Left ventricle myocardium superior (tissue), 1 donor: ENCODE measurements around the gene CHD8. TPM values are rescaled to one million over a fixed set of nuclear protein-coding genes. Genes with fewer than 3 reads are reported as not detected.

Source experiments
- total RNA-seq: library from RNA; stranded (reverse); fragmentation: NEBNext Ultra II Directional; extraction: Animal tissue kit (Norgen Biotek cat#: 25700); gene quantifications from one replicate; pipeline ENCODE4 v1.2.1, GENCODE V29; 2021
- donor health status: DM: no; HTN: yes; CAD: no; lungs with severe emphysema.

The CHD8 gene
- total RNA-seq, 1 donor from 2014 or later = 28.8 TPM

Other genes with a start within 250 kb of the CHD8 start
- gene HNRNPC, start 186.7 kb downstream of the CHD8 start, total RNA-seq = 267 TPM
- 0.52 TPM for gene RPGRIP1, start 176.0 kb downstream of the CHD8 start, total RNA-seq
- gene SUPT16H, start 72.1 kb downstream of the CHD8 start, total RNA-seq = 28.5 TPM
- gene RAB2B, start 20.8 kb upstream of the CHD8 start, total RNA-seq = 17.0 TPM
- gene TOX4, start 21.1 kb upstream of the CHD8 start, total RNA-seq = 93.4 TPM
- 27.3 TPM for gene METTL3, start 55.2 kb upstream of the CHD8 start, total RNA-seq
- gene SALL2, start 70.2 kb upstream of the CHD8 start, total RNA-seq = 4.2 TPM
- not detected for gene OR10G3, start 124.0 kb upstream of the CHD8 start, total RNA-seq
- gene OR10G2, start 178.8 kb upstream of the CHD8 start, total RNA-seq = not detected
- gene OR4E2, start 197.7 kb upstream of the CHD8 start, total RNA-seq = not detected
- gene OR4E1, start 217.7 kb upstream of the CHD8 start, total RNA-seq = not detected